PFSK-1 (cell line): ENCODE measurements around the gene CARMIL1.

ENCODE experiments used
- POLR2AphosphoS5 ChIP-seq: IDR thresholded peaks from 2 replicates; pipeline ENCODE4 v1.6.1; 2012; ENCODE audit warnings: low read depth, mild to moderate bottlenecking, control low read depth, low read length, moderate library complexity
- SIN3A ChIP-seq: IDR thresholded peaks from 2 replicates; pipeline ENCODE4 v1.6.1; 2012; ENCODE audit warnings: mild to moderate bottlenecking, low read length, moderate library complexity, borderline replicate concordance; ENCODE audit not compliant: insufficient read depth
- TAF1 ChIP-seq: IDR thresholded peaks from 2 replicates; pipeline ENCODE4 v1.6.1; 2012; ENCODE audit warnings: low read length, control low read depth, borderline replicate concordance; ENCODE audit not compliant: insufficient read depth
- TF ChIP-seq, protein P1 (sequence below), 2 experiments: IDR thresholded peaks; 2 replicates each; pipeline versions ENCODE4 v1.6.1 to v1.8.0; 2011 to 2012; ENCODE audit warnings: low read depth in 2 of 2, low read length in 2 of 2, control low read depth in 1 of 2, inconsistent platforms in 1 of 2, mild to moderate bottlenecking in 1 of 2, moderate library complexity in 1 of 2; ENCODE audit not compliant: insufficient read depth in 1 of 2

DNA sequence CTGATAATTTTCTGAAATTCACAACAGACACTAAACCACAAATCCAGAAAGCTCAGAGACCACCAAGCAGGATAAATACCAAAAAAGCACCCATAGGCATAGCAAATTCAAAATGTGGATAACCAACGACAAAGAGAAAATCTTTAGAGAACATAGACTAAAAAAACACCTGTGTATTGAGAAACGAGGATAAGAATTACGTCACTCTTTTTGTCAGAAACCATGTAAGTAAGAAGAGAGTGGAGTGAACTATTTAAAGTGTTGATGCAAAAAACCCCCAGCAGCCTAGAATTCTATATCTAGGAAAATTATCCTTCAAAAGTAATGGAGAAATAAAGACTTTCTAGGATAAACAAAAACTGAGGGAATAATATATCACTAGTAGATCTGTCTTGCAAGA lies 245.9 kb downstream of the CARMIL1 start:
- TF ChIP-seq POLR2AphosphoS5, result no peak
- TF ChIP-seq, protein P1, sequence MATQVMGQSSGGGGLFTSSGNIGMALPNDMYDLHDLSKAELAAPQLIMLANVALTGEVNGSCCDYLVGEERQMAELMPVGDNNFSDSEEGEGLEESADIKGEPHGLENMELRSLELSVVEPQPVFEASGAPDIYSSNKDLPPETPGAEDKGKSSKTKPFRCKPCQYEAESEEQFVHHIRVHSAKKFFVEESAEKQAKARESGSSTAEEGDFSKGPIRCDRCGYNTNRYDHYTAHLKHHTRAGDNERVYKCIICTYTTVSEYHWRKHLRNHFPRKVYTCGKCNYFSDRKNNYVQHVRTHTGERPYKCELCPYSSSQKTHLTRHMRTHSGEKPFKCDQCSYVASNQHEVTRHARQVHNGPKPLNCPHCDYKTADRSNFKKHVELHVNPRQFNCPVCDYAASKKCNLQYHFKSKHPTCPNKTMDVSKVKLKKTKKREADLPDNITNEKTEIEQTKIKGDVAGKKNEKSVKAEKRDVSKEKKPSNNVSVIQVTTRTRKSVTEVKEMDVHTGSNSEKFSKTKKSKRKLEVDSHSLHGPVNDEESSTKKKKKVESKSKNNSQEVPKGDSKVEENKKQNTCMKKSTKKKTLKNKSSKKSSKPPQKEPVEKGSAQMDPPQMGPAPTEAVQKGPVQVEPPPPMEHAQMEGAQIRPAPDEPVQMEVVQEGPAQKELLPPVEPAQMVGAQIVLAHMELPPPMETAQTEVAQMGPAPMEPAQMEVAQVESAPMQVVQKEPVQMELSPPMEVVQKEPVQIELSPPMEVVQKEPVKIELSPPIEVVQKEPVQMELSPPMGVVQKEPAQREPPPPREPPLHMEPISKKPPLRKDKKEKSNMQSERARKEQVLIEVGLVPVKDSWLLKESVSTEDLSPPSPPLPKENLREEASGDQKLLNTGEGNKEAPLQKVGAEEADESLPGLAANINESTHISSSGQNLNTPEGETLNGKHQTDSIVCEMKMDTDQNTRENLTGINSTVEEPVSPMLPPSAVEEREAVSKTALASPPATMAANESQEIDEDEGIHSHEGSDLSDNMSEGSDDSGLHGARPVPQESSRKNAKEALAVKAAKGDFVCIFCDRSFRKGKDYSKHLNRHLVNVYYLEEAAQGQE (IDR thresholded peaks at IDR 0.05; ENCODE audit: insufficient read depth in 1 of 2, low read depth in 2 of 2, low read length in 2 of 2), result no peak
- TF ChIP-seq TAF1, result no peak
- no peak for TF ChIP-seq SIN3A
